Astrocyte (in vitro differentiated cells and primary cell): Measurements from ENCODE around the gene ACBD3. TPM values are rescaled to one million over a fixed set of nuclear protein-coding genes. Genes with fewer than 3 reads are reported as not detected.

Source experiments
- DNase-seq: peaks from one replicate; pipeline ENCODE4 v3.0.0-alpha.2; 2010; ENCODE audit warnings: low read depth
- FAIRE-seq: peaks from 2 replicates; lab custom pipeline; 2011; peaks lifted over from hg19 to GRCh38; lab: Jason Lieb, UNC
- H2AFZ ChIP-seq: 2 replicates; pipeline ENCODE4 v1.6.0; 2012; ENCODE audit warnings: low read depth, low read length, inconsistent platforms
- H3K27ac ChIP-seq: 2 replicates; pipeline ENCODE4 v1.5.1; 2011; ENCODE audit warnings: low read depth, low read length, inconsistent platforms
- H3K27me3 ChIP-seq: 2 replicates; pipeline ENCODE4 v1.6.0; 2011; ENCODE audit warnings: low read length, inconsistent platforms; ENCODE audit not compliant: insufficient read depth
- H3K36me3 ChIP-seq: 2 replicates; pipeline ENCODE4 v1.5.1; 2011; ENCODE audit warnings: low read length, inconsistent platforms; ENCODE audit not compliant: insufficient read depth
- H3K4me1 ChIP-seq: 2 replicates; pipeline ENCODE4 v1.5.1; 2011; ENCODE audit warnings: low read length, inconsistent platforms; ENCODE audit not compliant: insufficient read depth
- H3K4me2 ChIP-seq: 2 replicates; pipeline ENCODE4 v1.6.0; 2012; ENCODE audit warnings: low read length, inconsistent platforms
- H3K4me3 ChIP-seq: 2 replicates; pipeline ENCODE4 v1.5.1; 2011; ENCODE audit warnings: low read depth, mild to moderate bottlenecking, low read length, inconsistent platforms; ENCODE audit not compliant: insufficient read depth
- H3K79me2 ChIP-seq: 2 replicates; pipeline ENCODE4 v1.6.0; 2012; ENCODE audit warnings: mild to moderate bottlenecking, low read length, inconsistent platforms; ENCODE audit not compliant: insufficient read depth
- H3K9ac ChIP-seq: 2 replicates; pipeline ENCODE4 v1.6.0; 2012; ENCODE audit warnings: mild to moderate bottlenecking, low read length, inconsistent platforms
- H3K9me3 ChIP-seq: 2 replicates; pipeline ENCODE4 v1.5.1; 2012; ENCODE audit warnings: low read depth, mild to moderate bottlenecking, low read length, inconsistent platforms; ENCODE audit not compliant: insufficient read depth
- H4K20me1 ChIP-seq: 2 replicates; pipeline ENCODE4 v1.6.0; 2012; ENCODE audit warnings: low read length, inconsistent platforms; ENCODE audit not compliant: insufficient read depth
- H3K27ac Mint-ChIP-seq: one replicate; pipeline ENCODE4 v1.8.0; 2021; ENCODE audit warnings: mild to moderate bottlenecking, mixed read lengths; ENCODE audit not compliant: unreplicated experiment
- H3K27me3 Mint-ChIP-seq: one replicate; pipeline ENCODE4 v1.8.0; 2021; ENCODE audit warnings: low read depth, mixed read lengths; ENCODE audit not compliant: unreplicated experiment
- H3K36me3 Mint-ChIP-seq: one replicate; pipeline ENCODE4 v1.8.0; 2021; ENCODE audit warnings: low read depth, mixed read lengths; ENCODE audit not compliant: unreplicated experiment
- H3K4me1 Mint-ChIP-seq: one replicate; pipeline ENCODE4 v1.8.0; 2021; ENCODE audit warnings: low read depth, mixed read lengths; ENCODE audit not compliant: unreplicated experiment
- H3K4me3 Mint-ChIP-seq: one replicate; pipeline ENCODE4 v1.8.0; 2021; ENCODE audit warnings: mild to moderate bottlenecking, moderate library complexity, mixed read lengths; ENCODE audit not compliant: unreplicated experiment
- H3K9me3 Mint-ChIP-seq: one replicate; pipeline ENCODE4 v1.8.0; 2021; ENCODE audit warnings: mild to moderate bottlenecking, mixed read lengths; ENCODE audit not compliant: unreplicated experiment
- EZH2 ChIP-seq: IDR thresholded peaks from 2 replicates; pipeline ENCODE4 v1.6.1; 2012; ENCODE audit warnings: mild to moderate bottlenecking, low read length, inconsistent platforms; ENCODE audit not compliant: insufficient read depth
- total RNA-seq: library from RNA; stranded (reverse); gene quantifications from 2 replicates; pipeline ENCODE4 v1.2.1, GENCODE V29; 2021
- TF ChIP-seq, protein P1 (sequence below): IDR thresholded peaks from 2 replicates; pipeline ENCODE4 v1.5.1; 2011; ENCODE audit warnings: low read depth, mild to moderate bottlenecking, inconsistent platforms, low read length, moderate library complexity; ENCODE audit not compliant: insufficient read depth

ACBD3 gene
- total RNA-seq, 1 donor from 2014 or later: 66.7 TPM

DNA sequence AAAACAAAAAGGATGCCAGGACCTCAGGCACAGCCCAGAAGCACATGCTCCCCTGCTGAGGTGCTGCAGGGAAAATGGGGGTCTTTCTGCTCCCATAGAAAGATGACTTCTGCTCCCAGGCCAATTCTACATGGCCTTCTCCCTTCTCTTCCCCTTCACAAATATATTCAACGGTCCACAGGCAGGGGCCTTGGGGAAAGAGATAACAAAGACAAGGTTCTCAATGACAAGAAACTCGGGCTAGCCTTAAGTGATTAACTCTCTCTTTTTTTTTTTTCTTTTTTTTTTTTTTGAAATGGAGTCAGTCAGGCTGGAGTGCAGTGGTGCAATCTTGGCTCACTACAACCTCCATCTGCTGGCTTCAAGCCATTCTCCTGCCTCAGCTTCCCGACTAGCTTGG lies 69.9 kb downstream of the ACBD3 start:
- Mint-ChIP-seq H3K4me1 (no peaks in the 10 kb centered on the region), H3K27ac (no peak overlapping the region), H3K36me3 (no peaks in the 10 kb centered on the region), H3K27me3 (peaks cover 35% of the 10 kb centered on the region), H3K4me3 (no peak overlapping the region), H3K9me3 (no peaks in the 10 kb centered on the region)
- Histone ChIP-seq H3K27ac (no peak overlapping the region), H3K27me3 (peaks cover 5% of the 10 kb centered on the region), H3K4me1 (no peaks in the 10 kb centered on the region), H2AFZ (no peak overlapping the region), H3K4me3 (no peak overlapping the region), H3K79me2 (no peaks in the 10 kb centered on the region), H3K9me3 (no peaks in the 10 kb centered on the region), H4K20me1 (no peaks in the 10 kb centered on the region), H3K9ac (no peak overlapping the region), H3K4me2 (no peak overlapping the region), H3K36me3 (no peaks in the 10 kb centered on the region)
- DNase-seq (no peak), FAIRE-seq (no peak)
- TF ChIP-seq, protein P1, sequence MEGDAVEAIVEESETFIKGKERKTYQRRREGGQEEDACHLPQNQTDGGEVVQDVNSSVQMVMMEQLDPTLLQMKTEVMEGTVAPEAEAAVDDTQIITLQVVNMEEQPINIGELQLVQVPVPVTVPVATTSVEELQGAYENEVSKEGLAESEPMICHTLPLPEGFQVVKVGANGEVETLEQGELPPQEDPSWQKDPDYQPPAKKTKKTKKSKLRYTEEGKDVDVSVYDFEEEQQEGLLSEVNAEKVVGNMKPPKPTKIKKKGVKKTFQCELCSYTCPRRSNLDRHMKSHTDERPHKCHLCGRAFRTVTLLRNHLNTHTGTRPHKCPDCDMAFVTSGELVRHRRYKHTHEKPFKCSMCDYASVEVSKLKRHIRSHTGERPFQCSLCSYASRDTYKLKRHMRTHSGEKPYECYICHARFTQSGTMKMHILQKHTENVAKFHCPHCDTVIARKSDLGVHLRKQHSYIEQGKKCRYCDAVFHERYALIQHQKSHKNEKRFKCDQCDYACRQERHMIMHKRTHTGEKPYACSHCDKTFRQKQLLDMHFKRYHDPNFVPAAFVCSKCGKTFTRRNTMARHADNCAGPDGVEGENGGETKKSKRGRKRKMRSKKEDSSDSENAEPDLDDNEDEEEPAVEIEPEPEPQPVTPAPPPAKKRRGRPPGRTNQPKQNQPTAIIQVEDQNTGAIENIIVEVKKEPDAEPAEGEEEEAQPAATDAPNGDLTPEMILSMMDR: no peak
- TF ChIP-seq EZH2: no peak

DNA sequence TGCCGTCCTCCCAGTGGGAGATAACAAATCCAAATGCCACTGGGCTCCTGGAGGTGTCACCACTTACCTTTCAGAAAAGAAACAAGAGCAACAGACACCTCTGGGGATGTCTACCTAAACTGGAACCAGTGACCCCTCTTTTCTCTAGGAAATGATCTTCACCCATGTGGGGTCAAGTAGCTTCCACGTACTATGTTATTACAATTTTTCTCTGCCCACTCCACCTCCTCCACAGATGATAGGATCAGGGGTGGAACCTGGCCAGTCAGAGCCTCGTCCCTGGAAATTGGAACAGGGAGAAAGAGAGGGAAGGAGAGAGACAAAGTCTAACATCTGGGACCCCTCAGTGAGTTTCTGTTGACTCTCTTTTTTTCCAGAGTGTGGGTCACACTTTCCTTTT lies 73.9 kb downstream of the ACBD3 start:
- Mint-ChIP-seq H3K4me1 (peaks cover 9% of the 10 kb centered on the region), H3K36me3 (no peaks in the 10 kb centered on the region), H3K9me3 (no peaks in the 10 kb centered on the region), H3K27ac (peak overlapping the region; percentile 41), H3K27me3 (peaks cover 11% of the 10 kb centered on the region), H3K4me3 (peak overlapping the region; percentile 34)
- FAIRE-seq (no peak), DNase-seq (no peak)
- no peak overlapping the region for H3K4me3 ChIP-seq
- H3K4me2 ChIP-seq: no peak overlapping the region
- H4K20me1 ChIP-seq: no peaks in the 10 kb centered on the region
- no peak overlapping the region for H2AFZ ChIP-seq
- no peak overlapping the region for H3K9ac ChIP-seq
- H3K27ac ChIP-seq: no peak overlapping the region
- no peaks in the 10 kb centered on the region for H3K36me3 ChIP-seq
- no peak for TF ChIP-seq EZH2
- TF ChIP-seq, protein P1: no peak
- H3K4me1 ChIP-seq: peaks cover 16% of the 10 kb centered on the region
- peaks cover 2% of the 10 kb centered on the region for H3K27me3 ChIP-seq
- H3K79me2 ChIP-seq: no peaks in the 10 kb centered on the region
- H3K9me3 ChIP-seq: no peaks in the 10 kb centered on the region

DNA sequence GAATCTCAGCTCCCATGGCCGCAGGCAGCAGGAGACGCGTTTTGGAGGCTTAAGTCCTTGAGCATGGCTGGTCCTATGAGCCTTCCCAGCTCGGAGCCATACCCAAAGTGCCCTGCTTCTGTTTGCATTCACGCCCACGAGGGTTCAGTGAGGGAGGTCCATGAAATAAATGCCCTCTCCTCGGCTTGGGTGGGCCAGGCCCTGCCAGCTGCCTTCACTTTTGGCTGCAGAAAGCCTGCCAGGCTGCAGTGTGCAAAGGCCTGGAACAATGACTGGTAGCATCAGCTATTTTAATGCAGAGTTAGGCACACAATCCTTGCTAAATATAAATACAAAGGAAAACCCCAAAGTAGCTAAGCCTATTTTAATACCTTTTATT lies 74.7 kb downstream of the ACBD3 start:
- no peaks in the 10 kb centered on the region for H3K36me3 Mint-ChIP-seq
- H3K36me3 ChIP-seq: no peaks in the 10 kb centered on the region
- no peak for TF ChIP-seq EZH2
- TF ChIP-seq, protein P1: no peak
- no peaks in the 10 kb centered on the region for H3K9me3 Mint-ChIP-seq
- peaks cover 16% of the 10 kb centered on the region for H3K4me1 ChIP-seq
- H3K27ac Mint-ChIP-seq: no peak overlapping the region
- H3K27ac ChIP-seq: no peak overlapping the region
- no peak overlapping the region for H2AFZ ChIP-seq
- no peak overlapping the region for H3K9ac ChIP-seq
- FAIRE-seq (no peak), DNase-seq (no peak)
- no peak overlapping the region for H3K4me3 Mint-ChIP-seq
- H3K4me1 Mint-ChIP-seq: peaks cover 9% of the 10 kb centered on the region
- no peaks in the 10 kb centered on the region for H3K27me3 ChIP-seq
- no peaks in the 10 kb centered on the region for H3K79me2 ChIP-seq
- H3K27me3 Mint-ChIP-seq: peaks cover 12% of the 10 kb centered on the region
- no peaks in the 10 kb centered on the region for H4K20me1 ChIP-seq
- no peaks in the 10 kb centered on the region for H3K9me3 ChIP-seq
- H3K4me2 ChIP-seq: no peak overlapping the region
- H3K4me3 ChIP-seq: no peak overlapping the region
